Measurements from ENCODE around the gene COPE. TPM values are rescaled to one million over a fixed set of nuclear protein-coding genes. Genes with fewer than 3 reads are reported as not detected.

COPE gene
- total and polyA plus RNA-seq, 10 donors = 135 to 261 (median 180) TPM

DNA sequence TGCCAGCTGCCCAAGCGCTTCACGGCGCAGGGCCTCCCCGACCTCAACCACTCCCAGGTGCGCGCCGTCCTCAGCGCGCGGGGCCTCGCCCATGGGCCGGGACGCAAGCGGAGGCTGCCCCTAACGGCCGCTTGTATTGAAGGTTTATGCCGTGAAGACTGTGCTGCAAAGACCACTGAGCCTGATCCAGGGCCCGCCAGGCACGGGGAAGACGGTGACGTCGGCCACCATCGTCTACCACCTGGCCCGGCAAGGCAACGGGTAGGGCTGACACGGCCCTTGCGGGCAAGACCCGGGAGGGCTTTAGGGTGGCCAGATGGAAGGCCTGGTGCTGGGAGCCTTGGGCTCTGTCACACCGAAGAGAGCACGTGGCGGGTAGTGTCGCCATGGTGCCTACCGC lies 64.2 kb downstream of the COPE start:
- TF ChIP-seq, protein P1, sequence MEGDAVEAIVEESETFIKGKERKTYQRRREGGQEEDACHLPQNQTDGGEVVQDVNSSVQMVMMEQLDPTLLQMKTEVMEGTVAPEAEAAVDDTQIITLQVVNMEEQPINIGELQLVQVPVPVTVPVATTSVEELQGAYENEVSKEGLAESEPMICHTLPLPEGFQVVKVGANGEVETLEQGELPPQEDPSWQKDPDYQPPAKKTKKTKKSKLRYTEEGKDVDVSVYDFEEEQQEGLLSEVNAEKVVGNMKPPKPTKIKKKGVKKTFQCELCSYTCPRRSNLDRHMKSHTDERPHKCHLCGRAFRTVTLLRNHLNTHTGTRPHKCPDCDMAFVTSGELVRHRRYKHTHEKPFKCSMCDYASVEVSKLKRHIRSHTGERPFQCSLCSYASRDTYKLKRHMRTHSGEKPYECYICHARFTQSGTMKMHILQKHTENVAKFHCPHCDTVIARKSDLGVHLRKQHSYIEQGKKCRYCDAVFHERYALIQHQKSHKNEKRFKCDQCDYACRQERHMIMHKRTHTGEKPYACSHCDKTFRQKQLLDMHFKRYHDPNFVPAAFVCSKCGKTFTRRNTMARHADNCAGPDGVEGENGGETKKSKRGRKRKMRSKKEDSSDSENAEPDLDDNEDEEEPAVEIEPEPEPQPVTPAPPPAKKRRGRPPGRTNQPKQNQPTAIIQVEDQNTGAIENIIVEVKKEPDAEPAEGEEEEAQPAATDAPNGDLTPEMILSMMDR (IDR thresholded peaks at IDR 0.05 in 8 of 11, conservative IDR thresholded peaks at IDR 0.05 in 3 of 11) = no peak
- TF ChIP-seq POLR2A (IDR thresholded peaks at IDR 0.05) (no peak), POLR2AphosphoS5 (IDR thresholded peaks at IDR 0.05) (peak; percentile 17 to 74 (median 20))
- H3K9me3 ChIP-seq = no peaks in the 10 kb centered on the region
- H3K4me3 ChIP-seq = no peak overlapping the region
- H3K27ac ChIP-seq = no peak overlapping the region
- peaks cover 5 to 36% (median 15%) of the 10 kb centered on the region in 6 donors for H3K4me1 ChIP-seq
- intact Hi-C loops (cut with DNase I; ENCODE audit: low total_unique reads) = no loop called here
- H3K36me3 ChIP-seq = peaks cover 8 to 100% (median 100%) of the 10 kb centered on the region in 6 donors
- 95 to 98% (median 97%) methylated on average over 21 to 33 of the region's 33 CpGs for WGBS, 5 donors
- no peaks in the 10 kb centered on the region for H3K27me3 ChIP-seq (replicated peaks in 1 of 7)
- DNase-seq = no peak

DNA sequence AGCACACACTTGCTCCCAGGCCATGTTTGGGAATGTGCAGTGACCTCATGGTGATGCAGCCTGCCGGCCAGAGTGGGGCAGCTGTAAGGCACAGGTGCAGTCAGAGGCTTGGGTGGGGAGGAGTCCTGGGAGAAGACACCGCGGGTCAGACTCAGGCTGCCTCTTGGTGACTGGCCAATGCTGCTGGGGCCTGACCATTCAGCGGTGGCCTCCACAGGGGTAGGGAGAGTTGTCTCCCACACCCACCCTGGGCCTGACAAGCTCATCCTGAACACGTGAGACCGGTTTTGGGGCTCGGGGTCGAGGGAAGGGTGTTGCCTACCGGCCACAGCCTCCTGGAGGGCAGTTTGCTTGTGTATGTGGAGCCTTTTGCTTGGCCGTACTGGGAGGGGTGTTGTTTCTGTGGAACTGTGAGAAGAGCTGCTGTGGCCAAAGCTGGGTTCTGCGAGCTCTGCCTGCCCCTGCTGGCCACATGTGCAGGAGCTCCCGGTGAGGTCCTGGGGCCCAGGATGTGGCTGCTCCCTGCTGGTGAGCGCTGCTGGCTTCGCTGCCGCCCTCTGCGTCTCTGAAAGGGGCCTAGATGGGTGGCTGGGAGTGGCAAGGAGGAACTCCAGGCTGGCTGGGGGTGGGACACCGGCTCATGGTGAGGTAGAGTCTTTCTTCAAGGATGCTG lies 65.3 kb downstream of the COPE start:
- H3K36me3 ChIP-seq = peaks cover 6 to 99% (median 90%) of the 10 kb centered on the region in 6 donors
- TF ChIP-seq POLR2AphosphoS5 (IDR thresholded peaks at IDR 0.05) (peak in 1 of 3 donors; percentile 51), POLR2A (IDR thresholded peaks at IDR 0.05) (no peak)
- TF ChIP-seq, protein P1 (IDR thresholded peaks at IDR 0.05 in 8 of 11, conservative IDR thresholded peaks at IDR 0.05 in 3 of 11) = no peak
- H3K27me3 ChIP-seq (replicated peaks in 1 of 7) = no peaks in the 10 kb centered on the region
- WGBS, 5 donors = 85 to 96% (median 92%) methylated on average over 8 to 17 of the region's 17 CpGs
- intact Hi-C loops (cut with DNase I; ENCODE audit: low total_unique reads) = no loop called here
- peaks cover 16 to 36% (median 22%) of the 10 kb centered on the region in 6 donors for H3K4me1 ChIP-seq
- no peaks in the 10 kb centered on the region for H3K9me3 ChIP-seq
- peak; percentile 75 for DNase-seq
- H3K4me3 ChIP-seq = no peak overlapping the region
- H3K27ac ChIP-seq = no peak overlapping the region

DNA sequence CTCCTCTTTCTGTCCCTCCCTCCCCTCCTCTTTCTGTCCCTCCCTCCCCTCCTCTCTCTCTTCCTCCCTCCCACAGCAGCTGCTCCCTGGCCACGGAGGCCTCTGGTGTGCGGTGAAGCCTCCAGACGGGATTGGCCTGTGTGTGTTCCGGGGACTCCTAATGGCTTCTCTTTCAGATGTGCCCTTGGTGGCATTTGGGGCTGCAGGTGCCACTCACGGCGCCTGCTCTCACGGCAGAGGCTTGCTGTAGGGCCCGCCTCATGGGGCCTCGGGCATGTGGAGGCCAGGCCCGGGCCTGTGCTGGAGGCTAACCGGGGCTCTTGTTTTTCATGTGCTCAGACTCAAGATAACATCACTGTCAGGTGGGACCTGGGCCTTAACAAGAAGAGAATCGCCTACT lies 66.5 kb downstream of the COPE start:
- Histone ChIP-seq H3K27me3 (replicated peaks in 1 of 7) (no peaks in the 10 kb centered on the region), H3K4me1 (peaks cover 26 to 48% (median 34%) of the 10 kb centered on the region in 6 donors), H3K36me3 (peaks cover 5 to 99% (median 85%) of the 10 kb centered on the region in 6 donors), H3K9me3 (no peaks in the 10 kb centered on the region), H3K27ac (no peak overlapping the region), H3K4me3 (no peak overlapping the region)
- DNase-seq = no peak
- intact Hi-C loops (cut with DNase I; ENCODE audit: low total_unique reads) = no loop called here
- TF ChIP-seq, protein P1 (IDR thresholded peaks at IDR 0.05 in 8 of 11, conservative IDR thresholded peaks at IDR 0.05 in 3 of 11) = no peak
- TF ChIP-seq POLR2A (IDR thresholded peaks at IDR 0.05) = no peak
- no peak for TF ChIP-seq POLR2AphosphoS5 (IDR thresholded peaks at IDR 0.05)
- WGBS, 5 donors = 91 to 95% (median 92%) methylated on average over 12 of the region's 12 CpGs

DNA sequence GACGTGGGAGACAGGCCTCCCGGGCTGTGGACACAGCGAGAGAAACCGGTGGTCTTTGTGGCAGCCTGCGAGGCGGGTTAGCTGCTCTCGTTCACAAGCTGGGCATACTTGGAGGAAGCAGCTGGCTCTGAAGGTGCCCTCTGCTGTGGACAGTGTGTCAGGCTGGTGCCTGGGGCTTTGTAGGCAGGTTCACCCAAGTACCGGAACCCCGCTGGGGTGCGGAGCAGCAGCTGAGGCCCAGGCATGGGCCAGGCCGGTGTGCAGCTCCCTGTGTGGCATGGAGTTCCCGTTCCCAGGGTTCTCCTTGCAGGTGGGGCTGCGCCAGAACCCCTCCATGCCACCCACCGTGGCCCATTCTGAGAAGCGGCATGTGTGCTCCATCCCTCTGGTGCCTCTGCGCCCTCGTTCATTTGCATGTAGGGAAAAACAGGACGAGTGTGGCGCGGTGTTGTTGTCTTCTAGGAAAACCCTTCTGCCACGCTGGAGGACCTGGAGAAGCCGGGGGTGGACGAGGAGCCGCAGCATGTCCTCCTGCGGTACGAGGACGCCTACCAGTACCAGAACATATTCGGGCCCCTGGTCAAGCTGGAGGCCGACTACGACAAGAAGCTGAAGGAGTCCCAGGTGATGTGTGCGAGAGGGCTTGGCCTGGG lies 67.4 kb downstream of the COPE start:
- H3K4me3 ChIP-seq = no peak overlapping the region
- H3K27ac ChIP-seq = peak overlapping the region in 2 of 8 donors; percentile 89 to 91
- intact Hi-C loops (cut with DNase I; ENCODE audit: low total_unique reads) = no loop called here
- WGBS, 5 donors = 95 to 98% (median 96%) methylated on average over 17 to 31 of the region's 31 CpGs
- peak; percentile 73 for DNase-seq
- no peaks in the 10 kb centered on the region for H3K27me3 ChIP-seq (replicated peaks in 1 of 7)
- peak in 1 of 3 donors; percentile 43 for TF ChIP-seq POLR2AphosphoS5 (IDR thresholded peaks at IDR 0.05)
- TF ChIP-seq, protein P1 (IDR thresholded peaks at IDR 0.05 in 8 of 11, conservative IDR thresholded peaks at IDR 0.05 in 3 of 11) = no peak
- H3K9me3 ChIP-seq = no peaks in the 10 kb centered on the region
- peaks cover 29 to 57% (median 42%) of the 10 kb centered on the region in 6 donors for H3K4me1 ChIP-seq
- peaks cover 2 to 95% (median 77%) of the 10 kb centered on the region in 6 donors for H3K36me3 ChIP-seq

Measured in spleen (tissue), 11 donors.